ENCODE measurements around the gene SCAF11. TPM values are rescaled to one million over a fixed set of nuclear protein-coding genes. Genes with fewer than 3 reads are reported as not detected.
A peak's percentile ranks its signal among the peaks of the same experiment; 100 is the strongest.

Gene SCAF11
- total RNA-seq, 1 donor from 2014 or later, result 152 TPM

GRCh38 chr12:45895961-45896360 lies 94.4 kb downstream of the SCAF11 start:
- Histone ChIP-seq H4K20me1 (ENCODE audit: low read depth) (no peaks in the 10 kb centered on the region), H3K27me3 (no peaks in the 10 kb centered on the region), H3F3A (ENCODE audit: low read depth) (peaks cover 8% of the 10 kb centered on the region), H3K79me2 (ENCODE audit: low read depth) (no peaks in the 10 kb centered on the region), H3K9ac (no peak overlapping the region), H3K4me3 (no peak overlapping the region), H3K27ac (no peak overlapping the region), H3K36me3 (peaks cover 44% of the 10 kb centered on the region), H3K4me1 (peaks cover 7% of the 10 kb centered on the region), H3K9me3 (ENCODE audit: low read depth) (no peaks in the 10 kb centered on the region), H3K4me2 (no peak overlapping the region), H2AFZ (replicated peaks) (no peak overlapping the region)
- H3K4me3 Mint-ChIP-seq, result no peak overlapping the region
- TF ChIP-seq EZH2phosphoT487 (IDR thresholded peaks at IDR 0.05) (no peak), EZH2 (IDR thresholded peaks at IDR 0.05) (no peak), CTCF (IDR thresholded peaks at IDR 0.05) (no peak)
- H3K27me3 Mint-ChIP-seq (ENCODE audit: insufficient read depth, low read depth), result no peaks in the 10 kb centered on the region
- no peaks in the 10 kb centered on the region for H3K4me1 Mint-ChIP-seq
- H3K27ac Mint-ChIP-seq, result no peak overlapping the region
- H3K9me3 Mint-ChIP-seq, result no peaks in the 10 kb centered on the region
- DNase-seq (ENCODE audit: low spot score), result no peak
- peaks cover 40% of the 10 kb centered on the region for H3K36me3 Mint-ChIP-seq

GRCh38 chr12:45893240-45893639 lies 97.1 kb downstream of the SCAF11 start:
- Mint-ChIP-seq H3K4me3 (no peak overlapping the region), H3K4me1 (no peaks in the 10 kb centered on the region), H3K27me3 (ENCODE audit: insufficient read depth, low read depth) (no peaks in the 10 kb centered on the region), H3K36me3 (peaks cover 35% of the 10 kb centered on the region), H3K27ac (no peak overlapping the region), H3K9me3 (no peaks in the 10 kb centered on the region)
- Histone ChIP-seq H3K9ac (no peak overlapping the region), H3K9me3 (ENCODE audit: low read depth) (no peaks in the 10 kb centered on the region), H3K79me2 (ENCODE audit: low read depth) (no peaks in the 10 kb centered on the region), H3K4me1 (peaks cover 7% of the 10 kb centered on the region), H3K4me2 (no peak overlapping the region), H3F3A (ENCODE audit: low read depth) (peaks cover 8% of the 10 kb centered on the region), H4K20me1 (ENCODE audit: low read depth) (no peaks in the 10 kb centered on the region), H3K27me3 (no peaks in the 10 kb centered on the region), H3K4me3 (no peak overlapping the region), H3K27ac (no peak overlapping the region), H3K36me3 (peaks cover 32% of the 10 kb centered on the region), H2AFZ (replicated peaks) (no peak overlapping the region)
- no peak for TF ChIP-seq EZH2phosphoT487 (IDR thresholded peaks at IDR 0.05)
- peak; percentile 63 for TF ChIP-seq CTCF (IDR thresholded peaks at IDR 0.05)
- peak; percentile 73 for DNase-seq (ENCODE audit: low spot score)

GRCh38 chr12:45890276-45890675 lies 100.1 kb downstream of the SCAF11 start:
- H3K36me3 ChIP-seq, result peaks cover 20% of the 10 kb centered on the region
- no peak overlapping the region for H2AFZ ChIP-seq (replicated peaks)
- TF ChIP-seq EZH2phosphoT487 (IDR thresholded peaks at IDR 0.05) (no peak), CTCF (IDR thresholded peaks at IDR 0.05) (no peak), EZH2 (IDR thresholded peaks at IDR 0.05) (no peak)
- no peak overlapping the region for H3K27ac Mint-ChIP-seq
- no peak overlapping the region for H3K4me3 ChIP-seq
- H3K9ac ChIP-seq, result no peak overlapping the region
- H3K4me1 Mint-ChIP-seq, result no peaks in the 10 kb centered on the region
- no peaks in the 10 kb centered on the region for H3K79me2 ChIP-seq (ENCODE audit: low read depth)
- no peaks in the 10 kb centered on the region for H3K9me3 ChIP-seq (ENCODE audit: low read depth)
- DNase-seq (ENCODE audit: low spot score), result no peak
- H3K27ac ChIP-seq, result no peak overlapping the region
- no peaks in the 10 kb centered on the region for H4K20me1 ChIP-seq (ENCODE audit: low read depth)
- peaks cover 5% of the 10 kb centered on the region for H3K9me3 Mint-ChIP-seq
- H3K36me3 Mint-ChIP-seq, result peaks cover 34% of the 10 kb centered on the region
- H3K27me3 ChIP-seq, result no peaks in the 10 kb centered on the region
- no peaks in the 10 kb centered on the region for H3K27me3 Mint-ChIP-seq (ENCODE audit: insufficient read depth, low read depth)
- H3F3A ChIP-seq (ENCODE audit: low read depth), result peaks cover 8% of the 10 kb centered on the region
- H3K4me2 ChIP-seq, result no peak overlapping the region
- H3K4me3 Mint-ChIP-seq, result no peak overlapping the region
- H3K4me1 ChIP-seq, result peaks cover 7% of the 10 kb centered on the region

Measured in neural progenitor cell (in vitro differentiated cells).